Measurements from ENCODE around the gene ZBTB46. TPM values are rescaled to one million over a fixed set of nuclear protein-coding genes. Genes with fewer than 3 reads are reported as not detected.

ZBTB46 gene
- total and polyA plus RNA-seq, 4 donors: 0.79 to 12.1 (median 4.7) TPM

DNA sequence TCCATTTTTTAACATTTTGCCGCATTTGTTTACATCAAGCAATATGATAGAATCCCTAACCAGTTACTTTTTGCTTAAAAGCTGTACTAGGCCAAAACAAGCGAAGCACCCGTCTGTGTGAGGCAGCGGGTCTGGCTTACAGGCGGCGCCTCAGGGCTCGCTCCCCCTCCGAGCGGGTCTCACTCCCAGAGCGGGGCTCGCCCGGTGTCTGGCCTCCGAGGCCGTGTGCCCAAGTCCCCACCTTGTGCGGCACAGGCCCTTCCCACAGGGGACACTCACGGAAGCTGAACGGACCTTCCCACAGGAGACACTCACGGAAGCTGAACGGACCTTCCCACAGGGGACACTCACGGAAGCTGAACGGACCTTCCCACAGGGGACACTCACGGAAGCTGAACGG lies 23.4 kb downstream of the ZBTB46 start:
- H3K36me3 ChIP-seq (ENCODE audit: control insufficient read depth in 4 of 4, insufficient read depth in 3 of 4, low read depth in 1 of 4, low read length in 3 of 4): no peaks in the 10 kb centered on the region
- no peaks in the 10 kb centered on the region for H3K27me3 ChIP-seq (ENCODE audit: control insufficient read depth in 4 of 4, insufficient read depth in 4 of 4, low read length in 3 of 4)
- no peak for DNase-seq (ENCODE audit: low spot score)
- TF ChIP-seq, protein P1, sequence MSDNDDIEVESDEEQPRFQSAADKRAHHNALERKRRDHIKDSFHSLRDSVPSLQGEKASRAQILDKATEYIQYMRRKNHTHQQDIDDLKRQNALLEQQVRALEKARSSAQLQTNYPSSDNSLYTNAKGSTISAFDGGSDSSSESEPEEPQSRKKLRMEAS (IDR thresholded peaks at IDR 0.05): no peak
- TF ChIP-seq GABPA (IDR thresholded peaks at IDR 0.05 in 1 of 2, conservative IDR thresholded peaks at IDR 0.05 in 1 of 2): no peak
- no peak for TF ChIP-seq RXRA (IDR thresholded peaks at IDR 0.05)
- no peak for TF ChIP-seq FOXA2 (IDR thresholded peaks at IDR 0.05)
- TF ChIP-seq HNF4G (IDR thresholded peaks at IDR 0.05): no peak
- TF ChIP-seq, protein P2, sequence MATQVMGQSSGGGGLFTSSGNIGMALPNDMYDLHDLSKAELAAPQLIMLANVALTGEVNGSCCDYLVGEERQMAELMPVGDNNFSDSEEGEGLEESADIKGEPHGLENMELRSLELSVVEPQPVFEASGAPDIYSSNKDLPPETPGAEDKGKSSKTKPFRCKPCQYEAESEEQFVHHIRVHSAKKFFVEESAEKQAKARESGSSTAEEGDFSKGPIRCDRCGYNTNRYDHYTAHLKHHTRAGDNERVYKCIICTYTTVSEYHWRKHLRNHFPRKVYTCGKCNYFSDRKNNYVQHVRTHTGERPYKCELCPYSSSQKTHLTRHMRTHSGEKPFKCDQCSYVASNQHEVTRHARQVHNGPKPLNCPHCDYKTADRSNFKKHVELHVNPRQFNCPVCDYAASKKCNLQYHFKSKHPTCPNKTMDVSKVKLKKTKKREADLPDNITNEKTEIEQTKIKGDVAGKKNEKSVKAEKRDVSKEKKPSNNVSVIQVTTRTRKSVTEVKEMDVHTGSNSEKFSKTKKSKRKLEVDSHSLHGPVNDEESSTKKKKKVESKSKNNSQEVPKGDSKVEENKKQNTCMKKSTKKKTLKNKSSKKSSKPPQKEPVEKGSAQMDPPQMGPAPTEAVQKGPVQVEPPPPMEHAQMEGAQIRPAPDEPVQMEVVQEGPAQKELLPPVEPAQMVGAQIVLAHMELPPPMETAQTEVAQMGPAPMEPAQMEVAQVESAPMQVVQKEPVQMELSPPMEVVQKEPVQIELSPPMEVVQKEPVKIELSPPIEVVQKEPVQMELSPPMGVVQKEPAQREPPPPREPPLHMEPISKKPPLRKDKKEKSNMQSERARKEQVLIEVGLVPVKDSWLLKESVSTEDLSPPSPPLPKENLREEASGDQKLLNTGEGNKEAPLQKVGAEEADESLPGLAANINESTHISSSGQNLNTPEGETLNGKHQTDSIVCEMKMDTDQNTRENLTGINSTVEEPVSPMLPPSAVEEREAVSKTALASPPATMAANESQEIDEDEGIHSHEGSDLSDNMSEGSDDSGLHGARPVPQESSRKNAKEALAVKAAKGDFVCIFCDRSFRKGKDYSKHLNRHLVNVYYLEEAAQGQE (IDR thresholded peaks at IDR 0.05): no peak
- TF ChIP-seq FOXA1 (IDR thresholded peaks at IDR 0.05): no peak
- TF ChIP-seq SP1 (IDR thresholded peaks at IDR 0.05): no peak
- no peak for TF ChIP-seq JUND (IDR thresholded peaks at IDR 0.05)
- no peak for TF ChIP-seq YY1 (IDR thresholded peaks at IDR 0.05)
- no peak for TF ChIP-seq TAF1 (conservative IDR thresholded peaks at IDR 0.05)
- TF ChIP-seq RAD21 (IDR thresholded peaks at IDR 0.05): no peak
- TF ChIP-seq, protein P3, sequence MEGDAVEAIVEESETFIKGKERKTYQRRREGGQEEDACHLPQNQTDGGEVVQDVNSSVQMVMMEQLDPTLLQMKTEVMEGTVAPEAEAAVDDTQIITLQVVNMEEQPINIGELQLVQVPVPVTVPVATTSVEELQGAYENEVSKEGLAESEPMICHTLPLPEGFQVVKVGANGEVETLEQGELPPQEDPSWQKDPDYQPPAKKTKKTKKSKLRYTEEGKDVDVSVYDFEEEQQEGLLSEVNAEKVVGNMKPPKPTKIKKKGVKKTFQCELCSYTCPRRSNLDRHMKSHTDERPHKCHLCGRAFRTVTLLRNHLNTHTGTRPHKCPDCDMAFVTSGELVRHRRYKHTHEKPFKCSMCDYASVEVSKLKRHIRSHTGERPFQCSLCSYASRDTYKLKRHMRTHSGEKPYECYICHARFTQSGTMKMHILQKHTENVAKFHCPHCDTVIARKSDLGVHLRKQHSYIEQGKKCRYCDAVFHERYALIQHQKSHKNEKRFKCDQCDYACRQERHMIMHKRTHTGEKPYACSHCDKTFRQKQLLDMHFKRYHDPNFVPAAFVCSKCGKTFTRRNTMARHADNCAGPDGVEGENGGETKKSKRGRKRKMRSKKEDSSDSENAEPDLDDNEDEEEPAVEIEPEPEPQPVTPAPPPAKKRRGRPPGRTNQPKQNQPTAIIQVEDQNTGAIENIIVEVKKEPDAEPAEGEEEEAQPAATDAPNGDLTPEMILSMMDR (IDR thresholded peaks at IDR 0.05; ENCODE audit: low read depth, low read length, missing input control): no peak
- no peak for TF ChIP-seq NR2F2 (IDR thresholded peaks at IDR 0.05)
- no peak for TF ChIP-seq HNF4A (conservative IDR thresholded peaks at IDR 0.05)
- TF ChIP-seq, protein P4, sequence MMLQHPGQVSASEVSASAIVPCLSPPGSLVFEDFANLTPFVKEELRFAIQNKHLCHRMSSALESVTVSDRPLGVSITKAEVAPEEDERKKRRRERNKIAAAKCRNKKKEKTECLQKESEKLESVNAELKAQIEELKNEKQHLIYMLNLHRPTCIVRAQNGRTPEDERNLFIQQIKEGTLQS (IDR thresholded peaks at IDR 0.05): no peak
- WGBS: 97% methylated on average over 23 of the region's 23 CpGs
- H3K4me1 ChIP-seq (ENCODE audit: control insufficient read depth in 4 of 4, insufficient read depth in 4 of 4, low read length in 3 of 4): no peaks in the 10 kb centered on the region
- no peaks in the 10 kb centered on the region for H3K9me3 ChIP-seq (ENCODE audit: control insufficient read depth in 4 of 4, low read length in 3 of 4)
- H3K9ac ChIP-seq (ENCODE audit: low read depth in 1 of 2, low read length in 2 of 2): no peak overlapping the region
- no peak overlapping the region for H3K27ac ChIP-seq (ENCODE audit: low read depth in 1 of 2, low read length in 2 of 2)
- H3K4me3 ChIP-seq (ENCODE audit: low read depth in 1 of 3, low read length in 3 of 3): no peak overlapping the region

DNA sequence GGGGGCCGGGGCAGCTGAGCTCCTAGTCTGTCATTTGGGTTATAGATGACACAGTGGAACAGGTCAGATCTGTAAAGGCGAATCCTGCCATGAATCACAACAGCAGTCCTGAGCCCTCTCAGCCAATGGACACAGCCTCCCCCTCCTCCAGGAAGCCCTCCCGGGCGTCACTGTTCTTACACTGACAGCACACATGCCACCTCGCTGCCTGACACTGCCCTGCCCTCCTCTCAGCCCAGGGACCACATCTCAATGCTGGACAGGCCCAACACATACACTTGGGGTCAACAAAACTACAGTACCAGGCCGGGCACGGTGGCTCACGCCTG lies 26.8 kb downstream of the ZBTB46 start:
- Histone ChIP-seq H3K4me1 (ENCODE audit: control insufficient read depth in 4 of 4, insufficient read depth in 4 of 4, low read length in 3 of 4) (no peaks in the 10 kb centered on the region), H3K27me3 (ENCODE audit: control insufficient read depth in 4 of 4, insufficient read depth in 4 of 4, low read length in 3 of 4) (no peaks in the 10 kb centered on the region), H3K27ac (ENCODE audit: low read depth in 1 of 2, low read length in 2 of 2) (peak overlapping the region in 1 of 2 donors; percentile 31), H3K9ac (ENCODE audit: low read depth in 1 of 2, low read length in 2 of 2) (no peak overlapping the region), H3K9me3 (ENCODE audit: control insufficient read depth in 4 of 4, low read length in 3 of 4) (no peaks in the 10 kb centered on the region), H3K36me3 (ENCODE audit: control insufficient read depth in 4 of 4, insufficient read depth in 3 of 4, low read depth in 1 of 4, low read length in 3 of 4) (no peaks in the 10 kb centered on the region), H3K4me3 (ENCODE audit: low read depth in 1 of 3, low read length in 3 of 3) (no peak overlapping the region)
- TF ChIP-seq HNF4G (IDR thresholded peaks at IDR 0.05) (no peak), FOXA1 (IDR thresholded peaks at IDR 0.05) (no peak), JUND (IDR thresholded peaks at IDR 0.05) (no peak), YY1 (IDR thresholded peaks at IDR 0.05) (no peak)
- TF ChIP-seq, protein P4 (IDR thresholded peaks at IDR 0.05): no peak
- TF ChIP-seq, protein P1 (IDR thresholded peaks at IDR 0.05): no peak
- TF ChIP-seq, protein P3 (IDR thresholded peaks at IDR 0.05; ENCODE audit: low read depth, low read length, missing input control): no peak
- WGBS: 89% methylated on average over 8 of the region's 8 CpGs
- no peak for DNase-seq (ENCODE audit: low spot score)
